HG02870 (cell line): ENCODE data around the gene ZNF564.
A peak's percentile ranks its signal among the peaks of the same experiment; 100 is the strongest.
"Not testable (repeated sequence)": the region's sequence is repeated elsewhere in the genome, so short reads cannot be mapped to it uniquely, and the experiment has no call there.

ENCODE experiments used
- ATAC-seq: cut with Tn5 transposase; IDR thresholded peaks from one replicate; pipeline ENCODE4 v1.9.1; 2021; ENCODE audit warnings: mild to moderate bottlenecking, moderate library complexity; ENCODE audit not compliant: unreplicated experiment

The ZNF564 gene

GRCh38 chr19:12497032-12497431 lies 54.2 kb downstream of the ZNF564 start:
- ATAC-seq, result no peak

- ATAC-seq, result no peak
These were observed 54.8 kb downstream of the ZNF564 start for GRCh38 chr19:12496480-12496879.

- ATAC-seq, result no peak
These were observed 56.1 kb downstream of the ZNF564 start for GRCh38 chr19:12495002-12495802.

- no peak for ATAC-seq
These were observed 56.9 kb downstream of the ZNF564 start for GRCh38 chr19:12494260-12494860.

GRCh38 chr19:12486265-12486783 lies 65.0 kb downstream of the ZNF564 start:
- ATAC-seq, result not testable (repeated sequence)

GRCh38 chr19:12485571-12485970 lies 65.7 kb downstream of the ZNF564 start:
- no peak for ATAC-seq

- peak; percentile 9 for ATAC-seq
These were observed 66.2 kb downstream of the ZNF564 start for GRCh38 chr19:12485052-12485416.

- ATAC-seq, result peak; percentile 95
These were observed 66.8 kb downstream of the ZNF564 start, which contains the start of gene ZNF709 for GRCh38 chr19:12484371-12485051. ZNF709 (minus strand) TSS chr19:12484816; CDS start chr19:12484657, 159 bp downstream.

GRCh38 chr19:12484011-12484370 lies 67.3 kb downstream of the ZNF564 start:
- no peak for ATAC-seq

- ATAC-seq, result no peak
These were observed 68.8 kb downstream of the ZNF564 start for GRCh38 chr19:12482509-12482886.

- ATAC-seq, result no peak
These were observed 69.3 kb downstream of the ZNF564 start for GRCh38 chr19:12481781-12482508.

- ATAC-seq, result no peak
These were observed 72.9 kb downstream of the ZNF564 start for GRCh38 chr19:12478234-12478941.
